ENCODE measurements around the gene POLR2J3.
"Not testable (repeated sequence)": the region's sequence is repeated elsewhere in the genome, so short reads cannot be mapped to it uniquely, and the experiment has no call there.

DNA sequence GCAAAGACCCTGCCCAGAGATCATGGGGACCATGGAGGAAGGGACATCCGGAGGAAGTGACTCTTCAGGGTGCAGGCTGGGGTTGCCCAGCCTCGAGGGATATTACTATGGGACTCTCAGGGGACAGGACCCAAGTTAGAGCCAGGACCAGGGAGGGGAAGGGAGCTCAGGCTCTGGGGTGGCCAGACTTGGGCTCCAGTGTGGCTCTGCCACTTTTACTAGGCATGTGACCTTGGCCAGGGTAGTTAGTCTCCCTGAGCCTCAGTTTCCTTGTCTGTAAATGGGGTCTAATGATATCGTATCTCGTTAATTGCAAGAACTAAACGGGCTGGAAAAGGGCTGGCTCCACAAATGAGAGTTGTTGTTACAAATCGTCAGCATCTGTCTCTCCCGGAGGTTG, 38.1 kb upstream of the POLR2J3 start:
- TF ChIP-seq POLR2AphosphoS5, POLR2A (IDR thresholded peaks at IDR 0.05; ENCODE audit: low read depth, low read length): not testable (repeated sequence)

Data from GM12892 (cell line).